Measurements from ENCODE around the gene RCAN2.

DNA sequence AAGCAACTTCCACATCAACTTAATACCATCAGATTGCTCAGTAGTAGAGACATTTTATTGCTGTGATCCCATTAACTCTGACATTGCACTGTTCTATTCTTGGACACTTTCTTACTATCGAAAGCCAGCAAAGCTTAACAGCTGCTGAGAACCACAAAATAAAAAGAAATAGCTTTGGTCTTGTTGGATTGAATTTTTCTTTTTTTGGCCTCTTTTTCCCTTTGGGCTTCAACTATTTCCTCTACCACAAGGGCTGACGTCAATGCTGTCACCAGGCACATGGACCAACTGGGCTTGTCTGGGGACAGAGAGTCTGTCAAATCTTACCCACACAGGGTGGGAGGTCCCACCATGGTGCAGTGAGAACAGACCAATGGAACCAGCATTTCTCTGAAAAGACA is 257.1 kb downstream of the RCAN2 start:
- TF ChIP-seq POLR2AphosphoS5 (IDR thresholded peaks at IDR 0.05; ENCODE audit: low read depth, low read length) (no peak), POLR2A (IDR thresholded peaks at IDR 0.05; ENCODE audit: low read depth, low read length) (no peak), TAF1 (IDR thresholded peaks at IDR 0.05; ENCODE audit: borderline replicate concordance, low read depth, low read length) (no peak)

All from GM12892 (cell line).